PC-3 (cell line): Measurements from ENCODE around the gene GABBR2.

Experiments
- CTCF ChIP-seq: fragments of 300-600 bp; sonication (generic); conservative IDR thresholded peaks from 2 replicates; pipeline ENCODE4 v1.5.1; 2017; ENCODE audit warnings: antibody characterized with exemption, low read depth, mild to moderate bottlenecking, low read length
- EZH2 ChIP-seq: fragments of 300-600 bp; sonication (generic); IDR thresholded peaks from one replicate; pipeline ENCODE4 v1.6.1; 2017; ENCODE audit warnings: antibody characterized with exemption, mild to moderate bottlenecking, low read length; ENCODE audit not compliant: unreplicated experiment
- EZH2phosphoT487 ChIP-seq: fragments of 300-600 bp; sonication (generic); IDR thresholded peaks from 2 replicates; pipeline ENCODE4 v1.6.1; 2018; ENCODE audit warnings: mild to moderate bottlenecking, antibody characterized with exemption, low read length, borderline replicate concordance

DNA sequence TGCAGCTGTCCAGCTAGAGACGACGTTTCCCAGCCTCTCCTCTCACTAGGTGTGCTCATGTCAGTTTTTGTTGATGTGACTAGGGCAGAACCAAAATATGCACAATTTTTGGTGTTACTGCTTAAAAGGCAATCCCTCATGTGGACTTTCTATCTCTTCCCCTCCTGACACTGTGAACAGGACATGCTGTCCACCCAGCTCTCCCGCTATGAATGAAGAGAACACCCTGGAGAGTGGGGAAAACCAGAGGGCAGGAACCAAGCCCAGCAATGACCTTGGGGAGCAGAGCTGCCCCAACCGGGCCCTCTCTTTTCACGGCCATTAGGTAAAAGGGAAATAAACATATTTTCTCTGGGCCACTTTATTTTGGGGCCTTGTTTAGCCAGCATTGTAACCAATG, 406.6 kb downstream of the GABBR2 start:
- no peak for TF ChIP-seq EZH2phosphoT487
- TF ChIP-seq CTCF = no peak
- TF ChIP-seq EZH2 = no peak
